ENCODE measurements around the gene SCN2A.

Gene SCN2A

GRCh38 chr2:165239230-165239629 lies at the start of gene SCN2A:
SCN2A (plus strand) TSS chr2:165239414; CDS start chr2:165295824, 56,410 bp downstream.
- peak; percentile 65 for DNase-seq (ENCODE audit: low read depth)

GRCh38 chr2:165191096-165191728 lies 48.0 kb upstream of the SCN2A start:
- no peak for DNase-seq (ENCODE audit: low read depth)

GRCh38 chr2:165192729-165193128 lies 46.5 kb upstream of the SCN2A start:
- DNase-seq (ENCODE audit: low read depth), result no peak

GRCh38 chr2:165193178-165193777 lies 45.9 kb upstream of the SCN2A start:
- DNase-seq (ENCODE audit: low read depth), result no peak

GRCh38 chr2:165196411-165196810 lies 42.8 kb upstream of the SCN2A start:
- no peak for DNase-seq (ENCODE audit: low read depth)

GRCh38 chr2:165197346-165197745 lies 41.9 kb upstream of the SCN2A start:
- no peak for DNase-seq (ENCODE audit: low read depth)

- DNase-seq (ENCODE audit: low read depth), result no peak
Observed at GRCh38 chr2:165198181-165198580, 41.0 kb upstream of the SCN2A start.

- no peak for DNase-seq (ENCODE audit: low read depth)
Observed at GRCh38 chr2:165202239-165202638, 37.0 kb upstream of the SCN2A start.

- peak; percentile 40 for DNase-seq (ENCODE audit: low read depth)
Observed at GRCh38 chr2:165203689-165204559, 35.3 kb upstream of the SCN2A start, which contains the start of gene SCN3A. SCN3A (minus strand) TSS chr2:165204050; CDS start chr2:165176394, 27,656 bp downstream.

- no peak for DNase-seq (ENCODE audit: low read depth)
Observed at GRCh38 chr2:165205865-165206264, 33.3 kb upstream of the SCN2A start.

- no peak for DNase-seq (ENCODE audit: low read depth)
Observed at GRCh38 chr2:165208094-165208493, 31.1 kb upstream of the SCN2A start.

GRCh38 chr2:165214093-165214492 lies 25.1 kb upstream of the SCN2A start:
- DNase-seq (ENCODE audit: low read depth), result no peak

- DNase-seq (ENCODE audit: low read depth), result no peak
Observed at GRCh38 chr2:165219481-165219880, 19.7 kb upstream of the SCN2A start.

- no peak for DNase-seq (ENCODE audit: low read depth)
Observed at GRCh38 chr2:165224941-165225340, 14.3 kb upstream of the SCN2A start.

GRCh38 chr2:165227571-165227970 lies 11.6 kb upstream of the SCN2A start:
- no peak for DNase-seq (ENCODE audit: low read depth)

- DNase-seq (ENCODE audit: low read depth), result no peak
Observed at GRCh38 chr2:165237056-165237455, 2.2 kb upstream of the SCN2A start.

- DNase-seq (ENCODE audit: low read depth), result peak; percentile 16
Observed at GRCh38 chr2:165238295-165238694, 919 bp upstream of the SCN2A start.

GRCh38 chr2:165239856-165240515 lies 772 bp downstream of the SCN2A start:
- DNase-seq (ENCODE audit: low read depth), result no peak

- no peak for DNase-seq (ENCODE audit: low read depth)
Observed at GRCh38 chr2:165240916-165241315, 1.7 kb downstream of the SCN2A start.

GRCh38 chr2:165245081-165245793 lies 6.0 kb downstream of the SCN2A start:
- no peak for DNase-seq (ENCODE audit: low read depth)

GRCh38 chr2:165248238-165248637 lies 9.0 kb downstream of the SCN2A start:
- no peak for DNase-seq (ENCODE audit: low read depth)

GRCh38 chr2:165251366-165251765 lies 12.2 kb downstream of the SCN2A start:
- no peak for DNase-seq (ENCODE audit: low read depth)
